Keratinocyte (primary cell): ENCODE data around the gene FAM13A. TPM values are rescaled to one million over a fixed set of nuclear protein-coding genes. Genes with fewer than 3 reads are reported as not detected.

Experiments used
- DNase-seq: peaks from one replicate; pipeline ENCODE4 v3.0.0-alpha.2; 2011; ENCODE audit warnings: low read depth, missing footprints, low spot score
- FAIRE-seq: peaks from 2 replicates; lab custom pipeline; 2011; peaks lifted over from hg19 to GRCh38; lab: Jason Lieb, UNC
- H2AFZ ChIP-seq: 2 replicates; pipeline ENCODE4 v1.6.0; 2012; ENCODE audit warnings: low read length, control low read depth, inconsistent platforms; ENCODE audit not compliant: control insufficient read depth
- H3K27ac ChIP-seq: 2 replicates; pipeline ENCODE4 v1.5.1; 2011; ENCODE audit warnings: low read length; ENCODE audit not compliant: control insufficient read depth, insufficient read depth
- H3K27me3 ChIP-seq: 3 replicates; pipeline ENCODE4 v1.6.0; 2011; ENCODE audit warnings: low read length; ENCODE audit not compliant: control insufficient read depth, insufficient read depth; ENCODE audit errors: extremely low read depth
- H3K36me3 ChIP-seq, 2 experiments: 2 replicates in 1 of 2; 3 replicates in 1 of 2; pipeline ENCODE4 v1.5.1; 2011; ENCODE audit warnings: low read length in 2 of 2, mild to moderate bottlenecking in 1 of 2; ENCODE audit not compliant: control insufficient read depth in 2 of 2, insufficient read depth in 2 of 2; ENCODE audit errors: extremely low read depth in 1 of 2
- H3K4me1 ChIP-seq: 3 replicates; pipeline ENCODE4 v1.5.1; 2011; ENCODE audit warnings: low read length; ENCODE audit not compliant: control insufficient read depth, insufficient read depth; ENCODE audit errors: extremely low read depth
- H3K4me2 ChIP-seq: 3 replicates; pipeline ENCODE4 v1.6.0; 2011; ENCODE audit warnings: low read depth, low read length; ENCODE audit not compliant: control insufficient read depth, insufficient read depth; ENCODE audit errors: extremely low read depth
- H3K4me3 ChIP-seq, 3 experiments: fragments of 200-600 bp in 1 of 3; sonication (generic) in 1 of 3; 2 replicates in 2 of 3; 3 replicates in 1 of 3; pipeline ENCODE4 v1.5.1; 2011 to 2016; ENCODE audit warnings: low read length in 3 of 3, mild to moderate bottlenecking in 3 of 3, control low read depth in 2 of 3, inconsistent platforms in 1 of 3, low read depth in 1 of 3, mixed read lengths in 1 of 3, mixed run types in 1 of 3, moderate library complexity in 1 of 3; ENCODE audit not compliant: control insufficient read depth in 2 of 3, insufficient read depth in 2 of 3; ENCODE audit errors: extremely low read depth in 1 of 3
- H3K79me2 ChIP-seq: 2 replicates; pipeline ENCODE4 v1.6.0; 2012; ENCODE audit warnings: low read length; ENCODE audit not compliant: control insufficient read depth, insufficient read depth
- H3K9ac ChIP-seq: 3 replicates; pipeline ENCODE4 v1.6.0; 2011; ENCODE audit warnings: low read length; ENCODE audit not compliant: control insufficient read depth, insufficient read depth; ENCODE audit errors: extremely low read depth
- H3K9me1 ChIP-seq: 3 replicates; pipeline ENCODE4 v1.6.0; 2011; ENCODE audit warnings: low read length; ENCODE audit not compliant: control insufficient read depth, insufficient read depth; ENCODE audit errors: extremely low read depth
- H3K9me3 ChIP-seq: 2 replicates; pipeline ENCODE4 v1.5.1; 2012; ENCODE audit warnings: low read depth, low read length; ENCODE audit not compliant: control insufficient read depth
- H4K20me1 ChIP-seq: 3 replicates; pipeline ENCODE4 v1.6.0; 2011; ENCODE audit warnings: low read length; ENCODE audit not compliant: control insufficient read depth, insufficient read depth; ENCODE audit errors: extremely low read depth
- CTCF ChIP-seq, 3 experiments: IDR thresholded peaks in 1 of 3; conservative IDR thresholded peaks in 1 of 3; optimal IDR thresholded peaks in 1 of 3; 2 replicates in 2 of 3; 3 replicates in 1 of 3; pipeline versions ENCODE3 to v1.5.1; 2011; ENCODE audit warnings: low read length in 3 of 3, mild to moderate bottlenecking in 3 of 3, moderate library complexity in 2 of 3, control low read depth in 1 of 3, inconsistent platforms in 1 of 3; ENCODE audit not compliant: insufficient read depth in 2 of 3; ENCODE audit errors: extremely low read depth in 1 of 3
- EZH2 ChIP-seq: IDR thresholded peaks from one replicate; pipeline ENCODE4 v1.6.1; 2012; ENCODE audit warnings: inconsistent platforms, mild to moderate bottlenecking, low read length, moderate library complexity
- dilution Hi-C: fragments of 300-500 bp; cut with MboI; formaldehyde crosslinking; loops from one replicate; pipeline ENCODE4 v1.7.0; 2020; ENCODE audit warnings: low sequenced_read_pairs; ENCODE audit not compliant: extremely low pct_ligation_motif_present
- polyA plus RNA-seq, 5 experiments: library from polyadenylated mRNA; depleted of rRNA in 3 of 5; stranded (reverse) in 3 of 5; stranded (forward) in 1 of 5; unstranded in 1 of 5; fragments of >200 nt; gene quantifications; 1 replicate in 1 of 5; 2 replicates in 3 of 5; 3 replicates in 1 of 5; pipeline versions ENCODE4 v1.2.1 to v1.2.3, GENCODE V29; 2011 to 2012; ENCODE audit warnings: missing spikeins in 2 of 5, low read depth in 1 of 5, low replicate concordance in 1 of 5
- small RNA-seq, 3 experiments: library from RNA; depleted of rRNA; stranded (forward); fragments of <200 nt; gene quantifications; one replicate each; pipeline ENCODE3, GENCODE V24; 2012; ENCODE audit warnings: low read depth in 3 of 3, low replicate concordance in 1 of 3; ENCODE audit not compliant: insufficient read length in 3 of 3

The FAM13A gene
- polyA plus RNA-seq, 1 donor (not counting 4 experiments of a cell fraction or from before 2014, with no cell fraction given) = 6.0 TPM

- Histone ChIP-seq H3K4me1 (no peaks in the 10 kb centered on the region), H3K79me2 (no peaks in the 10 kb centered on the region), H4K20me1 (no peaks in the 10 kb centered on the region), H3K27me3 (no peaks in the 10 kb centered on the region), H3K36me3 (peaks cover 0 to 21% of the 10 kb centered on the region in 2 experiments), H3K4me3 (no peak overlapping the region), H3K27ac (no peak overlapping the region), H3K9me3 (no peaks in the 10 kb centered on the region), H3K9ac (no peak overlapping the region), H3K9me1 (no peaks in the 10 kb centered on the region), H3K4me2 (no peak overlapping the region), H2AFZ (no peak overlapping the region)
- dilution Hi-C loops = no loop called here
- no peak for FAIRE-seq
- TF ChIP-seq EZH2 (no peak), CTCF (optimal IDR thresholded peaks at IDR 0.05 in 1 of 3, IDR thresholded peaks at IDR 0.05 in 1 of 3, conservative IDR thresholded peaks at IDR 0.05 in 1 of 3; ENCODE audit: extremely low read depth in 1 of 3, insufficient read depth in 2 of 3, low read length in 3 of 3) (no peak)
- DNase-seq = no peak
Observed at GRCh38 chr4:88690355-88690754, 366.6 kb downstream of the FAM13A start.

DNA sequence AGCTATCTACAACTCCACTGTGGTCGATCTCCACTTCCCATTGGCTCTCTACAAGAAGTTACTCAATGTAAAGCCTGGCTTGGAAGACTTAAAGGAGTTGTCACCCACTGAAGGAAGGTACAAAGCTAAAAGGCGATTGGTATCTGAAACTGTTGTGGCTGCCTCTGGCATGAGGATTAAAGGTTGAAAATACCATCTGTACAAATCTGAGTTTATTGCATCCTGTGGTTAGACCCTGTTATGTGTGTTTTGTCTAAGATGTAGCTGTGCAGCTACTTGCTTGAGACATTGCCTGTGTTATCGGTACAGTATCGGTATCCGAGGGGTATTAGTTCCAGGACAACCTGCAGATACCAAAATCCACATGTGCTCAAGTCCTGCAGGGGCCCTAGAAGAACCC is 375.8 kb downstream of the FAM13A start:
- FAIRE-seq = peak; percentile 62
- H3K79me2 ChIP-seq = no peaks in the 10 kb centered on the region
- H3K27ac ChIP-seq = no peak overlapping the region
- no peak for DNase-seq
- H3K4me2 ChIP-seq = no peak overlapping the region
- H3K27me3 ChIP-seq = no peaks in the 10 kb centered on the region
- H3K4me3 ChIP-seq = no peak overlapping the region
- TF ChIP-seq EZH2 (no peak), CTCF (optimal IDR thresholded peaks at IDR 0.05 in 1 of 3, IDR thresholded peaks at IDR 0.05 in 1 of 3, conservative IDR thresholded peaks at IDR 0.05 in 1 of 3; ENCODE audit: extremely low read depth in 1 of 3, insufficient read depth in 2 of 3, low read length in 3 of 3) (no peak)
- no peak overlapping the region for H2AFZ ChIP-seq
- H4K20me1 ChIP-seq = no peaks in the 10 kb centered on the region
- no peaks in the 10 kb centered on the region for H3K9me1 ChIP-seq
- H3K4me1 ChIP-seq = no peaks in the 10 kb centered on the region
- dilution Hi-C loops = no loop called here
- no peak overlapping the region for H3K9ac ChIP-seq
- peaks cover 5 to 19% of the 10 kb centered on the region in 2 experiments for H3K36me3 ChIP-seq
- no peaks in the 10 kb centered on the region for H3K9me3 ChIP-seq

Small RNA genes lying within 50 kb of the gene (small RNA-seq; reads per million reads assigned to genes)
- gene RF02115 (0 reads per million in 3 experiments), gene RNU6-33P (0 reads per million in 3 experiments)

Other genes starting within 250 kb of the FAM13A start
- 2.7 to 5.3 TPM (median 4.9 TPM) in 3 replicates for gene TIGD2, start 54.3 kb upstream of the FAM13A start, polyA plus RNA-seq